IMR-90 (cell line): ENCODE measurements around the gene FBXO28. TPM values are rescaled to one million over a fixed set of nuclear protein-coding genes. Genes with fewer than 3 reads are reported as not detected.

Source experiments
- ATAC-seq: fragments of 200-7000 bp; cut with Tn5 transposase; 2 replicates; pipeline ENCODE4 v1.9.1; 2020; ENCODE audit warnings: low read depth, mild to moderate bottlenecking, moderate library complexity
- BruUV-seq: library from RNA; stranded (reverse); fragments of 400-500 nt; replicated peaks from 2 replicates; lab custom pipeline; 2021; lab: Mats Ljungman, UMichigan
- CTCF ChIA-PET: fragments of 300-600 bp; formaldehyde crosslinking; extraction: SDS; loops from one replicate; lab custom pipeline; 2021; ENCODE audit warnings: antibody characterized with exemption; lab: Yijun Ruan, JAX
- POLR2A ChIA-PET: fragments of 300-600 bp; sonication (Branson Sonifier 250); formaldehyde crosslinking; loops from one replicate; lab custom pipeline; 2022; ENCODE audit warnings: antibody characterized with exemption; ENCODE audit not compliant: unreplicated experiment; lab: Charles Lee
- DNase-seq: peaks from one replicate; pipeline ENCODE4 v3.0.0; 2013
- H2AFZ ChIP-seq: replicated peaks from 2 replicates; pipeline ENCODE3; 2013; ENCODE audit warnings: low read length, mild to moderate bottlenecking; ENCODE audit not compliant: poor library complexity
- H2AK5ac ChIP-seq: 2 replicates; pipeline ENCODE4 v1.6.1; 2013; ENCODE audit warnings: low read depth, low read length, inconsistent platforms
- H2AK9ac ChIP-seq: replicated peaks from 2 replicates; pipeline ENCODE3; 2013; ENCODE audit warnings: mild to moderate bottlenecking, low read depth, low read length, moderate library complexity; ENCODE audit not compliant: poor library complexity
- H2BK120ac ChIP-seq: 2 replicates; pipeline ENCODE4 v1.6.1; 2013; ENCODE audit warnings: low read depth, low read length, inconsistent platforms
- H2BK15ac ChIP-seq: 3 replicates; pipeline ENCODE4 v1.6.1; 2013; ENCODE audit warnings: low read depth, low read length, inconsistent platforms
- H2BK20ac ChIP-seq: 2 replicates; pipeline ENCODE4 v1.6.1; 2013; ENCODE audit warnings: low read depth, mild to moderate bottlenecking, inconsistent platforms, low read length, moderate library complexity
- H2BK5ac ChIP-seq: 2 replicates; pipeline ENCODE4 v1.6.1; 2013; ENCODE audit warnings: mild to moderate bottlenecking, low read depth, low read length, inconsistent platforms; ENCODE audit not compliant: poor library complexity, severe bottlenecking
- H3K14ac ChIP-seq: replicated peaks from 2 replicates; pipeline ENCODE4 v1.6.1; 2013; ENCODE audit warnings: low read depth, low read length, inconsistent platforms
- H3K18ac ChIP-seq: 2 replicates; pipeline ENCODE4 v1.6.1; 2013; ENCODE audit warnings: low read depth, low read length, control low read depth
- H3K23ac ChIP-seq: 2 replicates; pipeline ENCODE4 v1.6.1; 2013; ENCODE audit warnings: low read depth, low read length, inconsistent platforms
- H3K27ac ChIP-seq: 2 replicates; pipeline ENCODE4 v1.5.1; 2013; ENCODE audit warnings: mild to moderate bottlenecking, control low read depth, low read length; ENCODE audit not compliant: insufficient read depth
- H3K27me3 ChIP-seq: 2 replicates; pipeline ENCODE4 v1.6.1; 2013; ENCODE audit warnings: low read length; ENCODE audit not compliant: control insufficient read depth, insufficient read depth
- H3K36me3 ChIP-seq: 2 replicates; pipeline ENCODE4 v1.6.1; 2013; ENCODE audit warnings: low read length, mixed read lengths; ENCODE audit not compliant: control insufficient read depth, insufficient read depth
- H3K4ac ChIP-seq: 2 replicates; pipeline ENCODE4 v1.6.1; 2013; ENCODE audit warnings: low read depth, low read length, inconsistent platforms
- H3K4me1 ChIP-seq: 2 replicates; pipeline ENCODE4 v1.6.1; 2013; ENCODE audit warnings: low read length, mixed read lengths; ENCODE audit not compliant: control insufficient read depth, insufficient read depth
- H3K4me2 ChIP-seq: 2 replicates; pipeline ENCODE4 v1.6.1; 2013; ENCODE audit warnings: low read depth, mild to moderate bottlenecking, control low read depth, low read length, moderate library complexity
- H3K4me3 ChIP-seq: 2 replicates; pipeline ENCODE4 v1.5.1; 2013; ENCODE audit warnings: low read depth, mild to moderate bottlenecking, control low read depth, low read length, moderate library complexity; ENCODE audit not compliant: insufficient read depth
- H3K56ac ChIP-seq: 2 replicates; pipeline ENCODE4 v1.6.1; 2013; ENCODE audit warnings: low read length, inconsistent platforms; ENCODE audit not compliant: insufficient read depth; ENCODE audit errors: extremely low read depth
- H3K79me1 ChIP-seq, 2 experiments: 2 replicates each; pipeline ENCODE4 v1.6.1; 2013; ENCODE audit warnings: low read length in 2 of 2, inconsistent platforms in 1 of 2, low read depth in 1 of 2
- H3K9ac ChIP-seq: 2 replicates; pipeline ENCODE4 v1.6.1; 2013; ENCODE audit warnings: low read depth, low read length, control low read depth
- H3K9me1 ChIP-seq: 2 replicates; pipeline ENCODE4 v1.6.1; 2013; ENCODE audit warnings: low read length, inconsistent platforms; ENCODE audit not compliant: insufficient read depth
- H3K9me3 ChIP-seq: 2 replicates; pipeline ENCODE4 v1.6.1; 2013; ENCODE audit warnings: low read length; ENCODE audit not compliant: control insufficient read depth, insufficient read depth
- H4K20me1 ChIP-seq: 2 replicates; pipeline ENCODE4 v1.6.1; 2013; ENCODE audit warnings: low read length, inconsistent platforms; ENCODE audit not compliant: insufficient read depth
- H4K5ac ChIP-seq: 2 replicates; pipeline ENCODE4 v1.6.1; 2013; ENCODE audit warnings: mild to moderate bottlenecking, low read depth, low read length, control low read depth
- H4K8ac ChIP-seq, 2 experiments: 2 replicates each; pipeline ENCODE4 v1.6.1; 2013; ENCODE audit warnings: low read depth in 2 of 2, low read length in 2 of 2, control low read depth in 1 of 2, inconsistent platforms in 1 of 2
- H4K91ac ChIP-seq: 2 replicates; pipeline ENCODE4 v1.6.1; 2013; ENCODE audit warnings: low read depth, low read length, inconsistent platforms; ENCODE audit not compliant: insufficient read depth
- BHLHE40 ChIP-seq: fragments of 150-350 bp; IDR thresholded peaks from 2 replicates; pipeline ENCODE4 v1.6.1; 2016; ENCODE audit warnings: mild to moderate bottlenecking, low read depth, low read length
- CEBPB ChIP-seq: IDR thresholded peaks from 2 replicates; pipeline ENCODE4 v1.6.1; 2012; ENCODE audit warnings: low read depth, low read length, improper control_type of control experiment
- FOS ChIP-seq: fragments of 150-350 bp; IDR thresholded peaks from 2 replicates; pipeline ENCODE4 v1.6.1; 2016; ENCODE audit warnings: low read depth, low read length
- MAFK ChIP-seq: IDR thresholded peaks from 2 replicates; pipeline ENCODE4 v1.6.1; 2012; ENCODE audit warnings: low read depth, low read length, improper control_type of control experiment
- MAZ ChIP-seq: IDR thresholded peaks from 2 replicates; pipeline ENCODE4 v1.6.1; 2012; ENCODE audit warnings: low read depth, mild to moderate bottlenecking, low read length, improper control_type of control experiment, moderate library complexity, borderline replicate concordance
- MXI1 ChIP-seq: IDR thresholded peaks from 2 replicates; pipeline ENCODE4 v1.6.1; 2012; ENCODE audit warnings: low read depth, mild to moderate bottlenecking, low read length, moderate library complexity, borderline replicate concordance
- POLR2A ChIP-seq: IDR thresholded peaks from 2 replicates; pipeline ENCODE4 v1.6.1; 2012; ENCODE audit warnings: mild to moderate bottlenecking, low read depth, low read length
- RCOR1 ChIP-seq: IDR thresholded peaks from 2 replicates; pipeline ENCODE4 v1.6.1; 2012; ENCODE audit warnings: mild to moderate bottlenecking, low read length, improper control_type of control experiment; ENCODE audit not compliant: insufficient replicate concordance
- RFX5 ChIP-seq: IDR thresholded peaks from 2 replicates; pipeline ENCODE4 v1.8.0; 2012; ENCODE audit warnings: low read depth, mild to moderate bottlenecking, low read length, moderate library complexity
- SMC3 ChIP-seq: fragments of 150-350 bp; IDR thresholded peaks from 2 replicates; pipeline ENCODE4 v1.6.1; 2016; ENCODE audit warnings: low read depth, mild to moderate bottlenecking, antibody characterized with exemption, low read length, moderate library complexity
- WGBS, 2 experiments: methylation state at CpG; one replicate each; pipeline versions ENCODE4 v1.1.5 to v1.1.7; 2013; ENCODE audit warnings: missing lambda C conversion rate in 2 of 2; ENCODE audit not compliant: insufficient read length in 1 of 2; ENCODE audit errors: extremely low coverage in 2 of 2; 5-methylcytosine and 5-hydroxymethylcytosine counted together
- dilution Hi-C: fragments of 300-500 bp; cut with HindIII; formaldehyde crosslinking; loops from one replicate; pipeline ENCODE4 v1.14.3; 2018; ENCODE audit warnings: low sequenced_read_pairs; ENCODE audit not compliant: unreplicated experiment
- in situ Hi-C: fragments of 300-500 bp; cut with MboI; formaldehyde crosslinking; loops from 3 replicates; pipeline ENCODE4 v1.14.3; 2019; ENCODE audit warnings: low sequenced_read_pairs, inconsistent platforms, mixed read lengths
- intact Hi-C: fragments of 100-400 bp; cut with micrococcal nuclease; formaldehyde crosslinking; loops from 2 replicates; pipeline ENCODE4 v1.10.0; 2022
- polyA plus RNA-seq, 3 experiments: library from polyadenylated mRNA; depleted of rRNA; stranded (reverse); fragments of >200 nt; gene quantifications; 2 replicates each; pipeline ENCODE4 v1.2.3, GENCODE V29; 2012; ENCODE audit warnings: low replicate concordance in 1 of 3
- total RNA-seq: library from RNA; depleted of rRNA; stranded (reverse); fragments of >200 nt; gene quantifications from 2 replicates; pipeline ENCODE4 v1.2.3, GENCODE V29; 2012
- TF ChIP-seq, protein P1 (sequence below): fragments of 150-350 bp; IDR thresholded peaks from 2 replicates; pipeline ENCODE4 v1.6.1; 2017; ENCODE audit warnings: mild to moderate bottlenecking, antibody characterized with exemption, low read length, low read depth
- TF ChIP-seq, protein P2 (sequence below): fragments of 150-350 bp; IDR thresholded peaks from 2 replicates; pipeline ENCODE4 v1.6.1; 2016; ENCODE audit warnings: low read depth, mild to moderate bottlenecking, low read length, moderate library complexity, borderline replicate concordance

Gene FBXO28
- total and polyA plus RNA-seq, 2 of the 4 experiments (the other 2 are of a cell fraction): 11.6 to 22.6 TPM

DNA sequence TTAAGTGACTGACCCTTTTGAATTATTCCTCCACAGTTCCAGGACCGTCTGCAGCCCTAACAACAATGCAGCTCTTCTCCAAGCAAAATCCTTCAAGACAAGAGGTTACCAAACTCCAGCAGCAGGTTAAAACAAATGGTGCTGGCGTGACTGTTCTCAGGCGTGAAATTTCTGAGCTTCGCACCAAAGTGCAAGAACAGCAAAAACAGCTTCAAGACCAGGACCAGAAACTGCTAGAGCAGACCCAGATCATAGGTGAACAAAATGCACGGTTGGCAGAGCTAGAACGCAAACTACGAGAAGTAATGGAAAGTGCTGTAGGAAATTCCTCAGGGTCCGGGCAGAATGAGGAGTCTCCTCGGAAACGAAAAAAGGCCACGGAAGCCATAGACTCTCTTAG lies 43.4 kb downstream of the FBXO28 start:
- no peak overlapping the region for H2BK120ac ChIP-seq
- H3K14ac ChIP-seq: no peak overlapping the region
- intact Hi-C loops: no loop called here
- no peak overlapping the region for H4K8ac ChIP-seq
- ChIA-PET POLR2A (no interaction called here), CTCF (interaction anchor here (0.7 kb wide), 1 partner anchor 26 kb away, joined by 3 read pairs; no protein-coding TSS in a partner anchor)
- no peak overlapping the region for H2BK5ac ChIP-seq
- TF ChIP-seq FOS (no peak), CEBPB (no peak), RFX5 (no peak), MAFK (no peak), BHLHE40 (no peak), POLR2A (no peak), SMC3 (no peak), MXI1 (no peak), RCOR1 (no peak), MAZ (no peak)
- TF ChIP-seq, protein P1, sequence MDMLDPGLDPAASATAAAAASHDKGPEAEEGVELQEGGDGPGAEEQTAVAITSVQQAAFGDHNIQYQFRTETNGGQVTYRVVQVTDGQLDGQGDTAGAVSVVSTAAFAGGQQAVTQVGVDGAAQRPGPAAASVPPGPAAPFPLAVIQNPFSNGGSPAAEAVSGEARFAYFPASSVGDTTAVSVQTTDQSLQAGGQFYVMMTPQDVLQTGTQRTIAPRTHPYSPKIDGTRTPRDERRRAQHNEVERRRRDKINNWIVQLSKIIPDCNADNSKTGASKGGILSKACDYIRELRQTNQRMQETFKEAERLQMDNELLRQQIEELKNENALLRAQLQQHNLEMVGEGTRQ: no peak
- TF ChIP-seq, protein P2, sequence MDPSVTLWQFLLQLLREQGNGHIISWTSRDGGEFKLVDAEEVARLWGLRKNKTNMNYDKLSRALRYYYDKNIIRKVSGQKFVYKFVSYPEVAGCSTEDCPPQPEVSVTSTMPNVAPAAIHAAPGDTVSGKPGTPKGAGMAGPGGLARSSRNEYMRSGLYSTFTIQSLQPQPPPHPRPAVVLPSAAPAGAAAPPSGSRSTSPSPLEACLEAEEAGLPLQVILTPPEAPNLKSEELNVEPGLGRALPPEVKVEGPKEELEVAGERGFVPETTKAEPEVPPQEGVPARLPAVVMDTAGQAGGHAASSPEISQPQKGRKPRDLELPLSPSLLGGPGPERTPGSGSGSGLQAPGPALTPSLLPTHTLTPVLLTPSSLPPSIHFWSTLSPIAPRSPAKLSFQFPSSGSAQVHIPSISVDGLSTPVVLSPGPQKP: no peak
- H3K56ac ChIP-seq: no peak overlapping the region
- H3K9me1 ChIP-seq: no peaks in the 10 kb centered on the region
- no peak overlapping the region for H3K4me3 ChIP-seq
- H2AK5ac ChIP-seq: no peak overlapping the region
- H4K91ac ChIP-seq: no peak overlapping the region
- no peak overlapping the region for H4K5ac ChIP-seq
- DNase-seq (no peak), ATAC-seq (no peak)
- H3K4me1 ChIP-seq: no peaks in the 10 kb centered on the region
- no TSS peak for BruUV-seq
- no peak overlapping the region for H3K23ac ChIP-seq
- H3K27me3 ChIP-seq: no peaks in the 10 kb centered on the region
- no peak overlapping the region for H2BK15ac ChIP-seq
- peaks cover 15% of the 10 kb centered on the region for H3K36me3 ChIP-seq
- no peak overlapping the region for H2BK20ac ChIP-seq
- no peaks in the 10 kb centered on the region for H4K20me1 ChIP-seq
- no peak overlapping the region for H3K4me2 ChIP-seq
- 95% methylated on average over 10 of the region's 11 CpGs; no CpG with 5 or more reads in 1 of the 2 experiments for WGBS, 2 experiments
- H3K4ac ChIP-seq: no peak overlapping the region
- no peak overlapping the region for H3K18ac ChIP-seq
- H3K9ac ChIP-seq: no peak overlapping the region
- no peaks in the 10 kb centered on the region for H3K9me3 ChIP-seq
- no peak overlapping the region for H2AK9ac ChIP-seq
- in situ Hi-C loops: no loop called here
- no peak overlapping the region for H2AFZ ChIP-seq
- H3K79me1 ChIP-seq: 0 out of 4 replicates have a peak, but pooled peaks cover 7 to 8% of the 10 kb centered on the region in 2 experiments
- dilution Hi-C loops: no loop called here
- no peak overlapping the region for H3K27ac ChIP-seq
